ENCODE measurements around the gene KDM3A.

Gene KDM3A

DNA sequence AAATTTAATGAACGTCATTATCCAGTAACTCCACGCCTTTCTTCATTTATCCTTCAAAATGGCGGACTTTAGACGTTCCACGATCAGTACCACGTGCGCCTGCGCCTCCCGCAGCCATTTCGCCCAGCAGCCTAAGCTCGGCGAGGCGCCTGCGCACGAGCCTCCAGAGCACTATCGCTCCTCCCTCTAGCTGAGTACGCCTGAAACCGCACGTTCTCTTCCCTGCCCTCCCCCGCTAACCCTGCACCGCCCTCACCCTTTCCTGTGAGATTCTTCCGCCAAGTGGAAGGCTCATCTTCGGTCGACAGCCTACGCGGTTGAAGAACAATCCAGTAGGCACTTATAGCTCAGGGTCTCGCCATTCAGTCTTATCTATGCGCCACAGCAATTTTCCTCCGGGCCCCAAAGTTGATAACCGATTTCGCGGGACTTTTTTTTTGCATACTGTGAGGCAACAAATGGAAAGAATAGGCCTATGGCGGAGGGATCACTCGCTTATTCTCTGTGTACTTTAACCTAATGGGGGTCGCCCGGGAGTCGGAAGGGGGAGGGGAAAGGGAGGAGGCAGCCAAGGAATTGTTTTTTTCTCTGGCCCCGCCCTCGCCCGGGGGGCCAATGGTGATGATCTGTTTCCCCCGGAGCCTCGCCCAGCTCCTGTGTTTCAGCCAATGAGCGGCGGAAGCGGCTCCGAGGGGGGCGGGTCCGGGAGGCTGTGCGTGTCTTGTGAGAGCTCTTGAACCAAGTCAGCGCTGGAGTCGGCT lies at the start of gene KDM3A:
Gene KDM3A (plus strand): TSS at position 741 of the 761 bp plus-strand sequence. CDS start 677 bp downstream, outside the sequence.
- peak; percentile 100 for DNase-seq (ENCODE audit: low spot score)

GRCh38 chr2:86392873-86393518 lies 48.2 kb upstream of the KDM3A start:
- DNase-seq (ENCODE audit: low spot score): no peak

GRCh38 chr2:86393521-86394491 lies 47.4 kb upstream of the KDM3A start:
- DNase-seq (ENCODE audit: low spot score): no peak

DNA sequence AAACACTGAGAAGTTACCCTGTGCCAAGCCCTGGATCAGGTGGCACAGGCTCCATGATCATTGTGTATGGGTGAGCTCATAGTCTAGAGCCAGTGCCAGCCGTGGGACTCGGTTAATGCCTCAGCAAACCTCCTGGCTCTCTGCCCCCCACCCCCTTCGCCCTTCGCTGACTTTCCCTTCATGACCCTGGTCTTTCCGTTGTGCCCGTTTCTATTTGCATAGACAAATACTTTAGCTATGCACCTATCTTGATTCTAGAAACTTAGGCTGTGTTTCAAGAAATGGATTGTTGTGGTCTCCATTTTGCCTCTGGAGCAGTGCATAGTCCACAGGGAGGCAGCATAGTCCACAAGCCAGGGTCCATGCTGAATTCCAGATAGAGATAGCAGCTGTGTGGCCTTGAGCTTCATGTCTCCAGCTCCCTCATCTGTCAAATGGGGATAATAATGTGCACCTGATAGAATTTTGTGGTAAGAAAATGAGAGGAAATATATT lies 44.8 kb upstream of the KDM3A start:
- no peak for DNase-seq (ENCODE audit: low spot score)

DNA sequence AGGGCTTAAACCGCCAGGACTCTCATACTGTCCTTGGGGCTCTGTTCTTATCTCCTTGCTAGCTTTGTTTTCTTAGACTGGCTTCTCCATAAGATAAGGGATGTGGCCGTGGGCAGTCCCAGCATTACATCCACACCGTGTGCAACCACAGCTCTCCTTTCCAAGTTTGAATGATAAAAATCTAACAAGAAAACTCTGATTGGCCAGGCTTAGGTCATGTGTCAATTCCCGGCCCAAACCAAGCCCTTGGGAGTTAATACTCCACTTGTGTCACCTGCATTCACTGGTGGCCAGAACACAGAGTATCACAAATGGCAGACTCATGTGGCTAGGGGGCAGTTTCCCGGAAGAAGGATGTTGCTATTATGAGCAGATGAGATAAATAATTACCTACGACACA lies 43.2 kb upstream of the KDM3A start:
- DNase-seq (ENCODE audit: low spot score): no peak

DNA sequence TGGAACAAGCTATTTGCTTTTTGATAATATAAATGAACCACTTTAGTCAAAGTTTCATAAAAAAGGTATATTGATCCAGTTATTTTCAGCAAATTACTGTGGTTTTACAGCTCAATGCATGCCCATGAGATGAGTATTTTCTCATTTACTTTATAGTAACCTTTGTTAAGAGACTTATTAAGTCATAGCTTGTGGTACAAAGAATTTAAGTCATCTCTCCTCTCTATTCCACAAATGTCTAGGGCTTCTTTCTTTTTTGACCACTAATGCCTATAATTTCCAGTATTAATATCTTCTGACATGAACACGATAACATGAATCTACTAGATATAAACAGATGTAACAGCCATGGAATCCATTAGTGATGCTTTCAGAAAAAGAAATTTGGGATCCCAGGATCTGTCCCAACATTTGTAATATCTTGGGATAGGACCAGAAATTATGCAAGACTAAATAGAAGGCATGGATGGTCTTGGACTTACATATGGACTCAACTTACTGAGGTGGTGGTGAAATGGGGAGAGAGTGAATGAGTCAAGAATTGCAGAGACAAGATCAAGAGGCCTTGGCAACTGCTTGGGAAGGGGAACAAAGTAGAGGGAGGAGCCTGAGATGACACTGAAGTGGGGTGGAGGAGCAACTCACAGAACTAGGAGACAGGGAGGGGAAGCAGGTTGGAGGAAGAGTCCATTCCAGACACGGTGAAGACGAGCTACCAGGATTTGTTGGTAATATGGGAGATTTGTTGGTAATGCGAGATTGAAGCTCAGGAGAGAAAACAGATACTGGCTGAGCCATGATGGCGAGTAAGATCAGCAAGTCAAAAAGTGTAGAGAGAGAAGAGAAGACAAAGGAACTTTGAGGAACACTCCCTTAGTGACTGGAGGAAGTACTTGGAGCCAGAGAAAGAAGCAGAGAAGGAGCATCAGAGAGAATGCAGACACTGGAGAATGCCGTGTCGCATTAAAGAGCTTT lies 42.4 kb upstream of the KDM3A start:
- DNase-seq (ENCODE audit: low spot score): no peak

DNA sequence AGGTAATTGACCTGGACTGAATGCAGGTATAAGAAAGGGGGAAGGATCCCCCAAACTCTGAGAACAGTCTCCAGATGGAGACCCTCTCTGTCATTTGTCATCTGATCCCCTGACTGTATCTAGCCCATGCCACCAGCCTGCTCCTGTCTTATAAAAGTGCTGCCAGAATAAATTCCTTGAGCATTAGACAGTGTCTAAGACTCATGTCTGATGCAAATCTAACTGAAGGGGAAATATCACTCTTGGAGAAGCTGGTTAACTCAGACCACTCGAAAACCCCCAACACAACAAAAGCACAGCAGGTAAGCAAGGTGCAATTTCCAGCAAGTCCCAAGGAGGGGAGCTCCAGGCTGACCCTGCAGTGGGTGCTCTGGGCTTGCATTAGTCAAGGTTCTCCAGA lies 40.9 kb upstream of the KDM3A start:
- DNase-seq (ENCODE audit: low spot score): no peak

DNA sequence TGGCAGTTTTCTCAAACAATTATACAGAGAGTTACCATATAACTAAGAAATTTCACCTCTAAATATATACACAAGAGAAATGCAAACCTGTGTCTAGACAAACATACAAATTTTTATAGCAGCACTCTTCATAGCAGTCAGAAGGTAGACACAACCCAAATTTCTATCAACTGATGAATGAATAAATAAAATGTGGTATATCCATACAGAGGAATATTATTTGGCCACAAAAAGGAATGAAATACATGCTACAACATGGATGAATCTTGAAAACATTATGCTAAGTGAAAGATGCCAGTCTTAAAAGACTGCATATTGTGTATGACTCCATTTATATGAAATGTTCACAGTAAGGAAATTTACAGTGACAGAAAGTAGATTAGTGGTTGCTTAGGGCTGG lies 30.6 kb upstream of the KDM3A start:
- no peak for DNase-seq (ENCODE audit: low spot score)

DNA sequence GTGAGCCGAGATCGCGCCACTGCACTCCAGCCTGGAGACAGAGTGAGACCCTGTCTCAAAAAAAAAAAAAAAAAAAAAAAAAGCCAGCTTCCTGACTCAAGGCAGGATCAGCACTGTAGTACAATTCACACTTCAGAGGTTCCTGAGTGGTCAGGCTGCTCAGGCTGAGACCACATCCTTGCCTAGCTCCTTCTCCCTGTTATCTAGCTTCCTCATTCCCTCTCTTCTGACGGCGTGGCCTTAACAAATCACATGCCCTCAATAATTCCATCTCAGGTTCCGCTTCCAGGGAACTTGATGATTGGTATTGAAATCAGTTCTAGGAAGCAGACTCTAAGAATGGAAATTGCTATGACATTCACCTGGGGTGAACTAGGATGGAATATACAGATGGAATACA lies 29.8 kb upstream of the KDM3A start:
- no peak for DNase-seq (ENCODE audit: low spot score)

GRCh38 chr2:86412007-86412406 lies 29.2 kb upstream of the KDM3A start:
- DNase-seq (ENCODE audit: low spot score): no peak

DNA sequence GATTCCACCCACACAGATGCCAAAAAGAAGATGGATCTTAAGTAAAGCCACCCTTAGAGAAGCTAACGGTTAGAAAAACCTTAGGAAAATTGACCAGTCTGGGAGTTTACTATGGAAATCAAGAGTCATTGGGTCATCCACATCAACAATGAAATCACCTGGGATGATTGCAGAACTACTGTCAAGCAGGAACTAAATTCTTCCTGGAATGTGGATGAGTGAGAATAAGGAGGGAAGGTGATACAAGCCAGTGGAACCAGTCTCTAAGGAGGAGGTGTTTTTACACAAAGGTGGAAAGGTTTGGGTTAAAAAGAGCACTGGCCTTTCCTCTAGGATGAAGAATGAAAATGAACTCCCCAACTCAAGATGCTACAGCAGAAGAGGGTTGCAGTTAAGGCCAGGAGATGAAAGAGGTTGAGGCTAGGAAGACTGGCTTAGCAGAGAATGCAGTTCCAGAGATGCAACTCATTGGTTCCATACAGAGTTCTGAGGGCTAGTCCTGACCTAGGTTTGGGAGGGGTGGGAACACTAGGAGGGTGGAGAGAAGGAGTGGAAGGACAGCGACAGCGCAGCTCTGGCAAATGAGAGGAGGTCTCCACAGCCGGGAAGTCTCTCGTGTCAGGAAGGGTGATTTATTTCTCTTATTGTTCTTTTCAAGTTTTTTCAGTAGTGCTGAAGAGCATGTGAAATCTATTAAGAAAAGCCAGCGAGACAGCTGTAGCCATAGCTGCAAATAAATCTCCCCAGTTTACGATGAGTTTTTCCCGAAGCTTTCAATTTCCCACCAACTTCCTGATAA lies 27.7 kb upstream of the KDM3A start:
- DNase-seq (ENCODE audit: low spot score): no peak

DNA sequence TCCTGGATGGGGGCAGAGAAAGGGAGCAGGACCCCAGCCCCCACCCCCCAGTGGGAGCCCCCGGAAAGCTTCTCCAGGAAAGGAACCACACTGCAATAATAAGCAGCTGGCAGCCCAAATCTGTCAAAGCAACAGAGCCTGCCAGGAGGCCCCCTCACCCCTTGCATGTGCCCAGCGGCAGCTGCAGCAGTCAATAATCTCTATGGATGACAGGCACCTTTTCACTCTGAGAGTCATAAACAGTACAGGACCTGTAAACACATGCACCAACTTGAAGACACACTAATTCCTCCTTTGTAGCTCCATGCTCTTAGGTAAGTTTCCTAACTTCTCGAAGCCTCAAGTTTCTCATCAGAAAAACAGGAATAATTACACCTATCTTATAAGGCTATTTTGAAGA lies 26.2 kb upstream of the KDM3A start:
- DNase-seq (ENCODE audit: low spot score): no peak

DNA sequence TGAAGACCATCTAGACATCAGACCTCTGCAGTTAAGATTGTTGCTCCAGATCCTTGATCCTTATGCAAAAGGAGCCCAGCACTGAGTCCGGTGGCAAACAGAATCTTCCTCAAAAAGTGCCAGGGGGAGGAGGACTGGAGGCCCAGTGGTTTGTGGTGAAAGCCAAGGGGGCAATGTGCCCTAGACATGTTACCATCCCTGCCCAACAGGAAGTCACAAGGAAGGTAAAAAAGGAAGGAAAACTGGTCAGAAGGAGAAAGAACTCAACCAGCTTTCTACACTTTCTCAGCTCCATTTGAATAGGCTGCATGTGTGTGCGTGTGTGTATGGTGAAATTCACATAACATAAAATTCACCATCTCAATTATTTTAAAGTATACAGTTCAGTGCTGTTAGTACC lies 25.0 kb upstream of the KDM3A start:
- no peak for DNase-seq (ENCODE audit: low spot score)

- DNase-seq (ENCODE audit: low spot score): no peak
Observed at GRCh38 chr2:86417961-86418360, 23.2 kb upstream of the KDM3A start.

GRCh38 chr2:86420913-86421312 lies 20.3 kb upstream of the KDM3A start:
- no peak for DNase-seq (ENCODE audit: low spot score)

- no peak for DNase-seq (ENCODE audit: low spot score)
Observed at GRCh38 chr2:86426271-86426670, 14.9 kb upstream of the KDM3A start.

DNA sequence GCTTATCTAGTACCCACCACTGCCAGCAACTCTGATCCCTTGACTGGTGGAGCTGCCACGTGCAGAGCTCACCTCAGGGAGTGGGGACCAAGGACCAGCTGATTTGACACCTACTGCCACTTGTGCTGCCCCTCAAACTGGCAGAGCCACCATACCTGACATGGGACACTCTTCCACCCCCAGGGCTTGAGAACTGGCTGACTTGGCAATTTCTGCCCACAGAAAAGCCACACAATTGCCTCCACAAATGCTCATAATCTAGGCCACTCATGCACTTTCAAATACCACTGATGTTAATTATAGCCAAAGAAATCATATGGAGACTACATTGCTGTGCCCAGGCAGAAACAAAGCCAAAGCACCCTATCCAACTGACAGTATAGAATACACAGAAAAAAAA lies 11.8 kb upstream of the KDM3A start:
- DNase-seq (ENCODE audit: low spot score): no peak

DNA sequence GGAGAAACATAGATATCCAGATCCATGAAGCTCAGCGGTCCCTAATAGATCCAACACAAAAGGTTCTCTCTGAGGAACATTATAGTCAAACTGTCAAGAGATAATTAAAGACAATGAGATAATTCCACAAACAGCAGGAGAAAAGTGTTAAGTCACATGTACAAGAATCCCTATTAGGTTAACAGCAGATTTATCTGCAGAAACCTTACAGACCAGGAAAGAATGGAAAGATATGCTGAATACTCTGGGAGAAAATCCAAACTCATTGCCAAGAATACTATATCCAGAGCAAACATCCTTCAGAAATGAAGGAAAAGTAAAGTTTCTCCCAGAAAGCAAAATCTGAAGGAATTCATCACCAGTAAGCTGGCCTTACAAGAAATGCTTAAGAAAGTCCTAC lies 10.8 kb upstream of the KDM3A start:
- DNase-seq (ENCODE audit: low spot score): no peak

GRCh38 chr2:86433137-86433536 lies 8.0 kb upstream of the KDM3A start:
- DNase-seq (ENCODE audit: low spot score): no peak

DNA sequence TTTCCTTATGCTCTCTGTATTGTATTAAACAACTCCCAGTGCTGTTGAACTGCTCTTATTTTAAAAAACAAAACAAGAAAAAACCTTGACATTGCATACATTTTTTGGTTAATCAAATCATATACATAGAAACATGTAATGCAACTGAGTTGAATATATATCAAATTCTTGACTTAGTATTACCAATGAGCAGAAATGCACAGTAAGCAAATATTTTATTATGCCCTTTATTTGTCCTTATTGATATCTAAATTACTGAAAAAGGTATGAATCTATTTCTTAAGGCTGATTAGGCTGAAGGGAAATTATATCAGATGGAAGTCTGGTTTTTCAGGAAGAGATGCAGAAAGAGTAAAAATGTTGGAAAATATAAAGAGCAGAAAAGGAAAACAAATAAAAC lies 6.9 kb upstream of the KDM3A start:
- no peak for DNase-seq (ENCODE audit: low spot score)

Data from CD4-positive, alpha-beta T cell treated with Interleukin-6 at 100 ng/mL for 8 hours (primary cell).